NCI-H748 treated with DMSO at 0.1 percent for 48 hours (cell line): ENCODE results near the gene CRISPLD2.
"Not testable (repeated sequence)": the region's sequence is repeated elsewhere in the genome, so short reads cannot be mapped to it uniquely, and the experiment has no call there.

Experiments
- DNase-seq: peaks from one replicate; lab custom pipeline; 2025; lab: John Stamatoyannopoulos, UW

CRISPLD2 gene

DNA sequence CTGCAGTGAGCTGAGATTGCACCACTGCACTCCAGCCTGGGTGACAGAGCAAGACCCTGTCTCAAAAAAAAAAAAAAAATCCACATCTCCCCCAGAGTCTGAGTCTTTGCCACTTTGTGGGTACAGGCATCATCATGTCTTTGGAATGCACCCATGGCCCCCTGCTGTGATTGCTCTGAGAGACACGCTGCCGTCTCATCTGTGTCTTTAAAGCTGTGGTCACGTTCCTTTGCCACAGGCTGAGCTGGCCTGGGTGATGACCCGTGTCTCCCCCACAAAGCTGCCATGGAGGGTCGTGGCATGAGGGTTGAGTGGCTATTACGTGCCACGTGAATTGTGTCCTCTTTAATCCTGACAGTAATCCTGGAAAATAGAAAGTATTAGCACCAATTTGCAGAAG lies 20.2 kb downstream of the CRISPLD2 start:
- DNase-seq: no peak

DNA sequence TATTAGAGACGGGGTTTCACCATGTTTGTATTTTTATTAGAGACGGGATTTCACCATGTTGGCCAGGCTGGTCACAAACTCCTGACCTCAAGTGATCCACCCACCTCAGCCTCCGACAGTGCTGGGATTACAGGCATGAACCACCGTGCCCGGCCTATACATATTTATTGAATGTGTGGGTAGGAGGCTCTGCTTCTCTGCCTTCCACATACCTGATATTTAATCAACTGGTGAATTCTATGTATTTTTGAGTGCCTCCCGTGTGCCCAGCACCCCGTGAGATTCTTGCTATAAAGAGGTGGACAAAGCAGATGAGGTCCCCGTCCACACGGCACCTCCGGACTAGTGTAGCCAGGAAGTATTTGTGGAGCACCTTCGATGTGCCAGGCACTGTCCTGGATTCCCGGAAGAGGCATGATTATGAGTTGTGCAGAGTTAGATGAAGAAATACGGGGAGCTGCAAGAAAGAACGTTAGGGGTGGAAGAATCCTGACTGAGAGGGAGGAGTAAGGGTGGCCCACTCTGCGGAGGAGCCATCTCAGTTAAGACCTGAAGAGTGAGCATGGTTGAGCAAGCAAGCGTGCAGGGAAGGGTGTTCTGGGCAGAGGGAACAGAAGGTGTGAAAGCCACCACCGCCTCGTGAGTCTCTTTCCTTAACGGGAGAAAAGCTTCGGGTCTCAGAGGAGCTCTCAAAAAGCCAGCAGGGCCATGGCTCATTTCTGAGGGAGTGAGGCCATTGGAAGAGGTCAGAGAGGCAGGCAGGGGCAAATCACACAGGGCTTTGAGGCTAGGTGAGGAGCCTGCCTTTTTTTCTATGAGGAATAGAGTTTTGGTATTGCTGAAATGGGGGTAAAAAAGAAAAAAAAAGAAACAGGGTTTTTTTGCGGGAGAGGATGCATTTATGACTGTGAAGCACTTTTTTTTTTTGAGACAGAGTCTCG lies 21.2 kb downstream of the CRISPLD2 start:
- DNase-seq: no peak

DNA sequence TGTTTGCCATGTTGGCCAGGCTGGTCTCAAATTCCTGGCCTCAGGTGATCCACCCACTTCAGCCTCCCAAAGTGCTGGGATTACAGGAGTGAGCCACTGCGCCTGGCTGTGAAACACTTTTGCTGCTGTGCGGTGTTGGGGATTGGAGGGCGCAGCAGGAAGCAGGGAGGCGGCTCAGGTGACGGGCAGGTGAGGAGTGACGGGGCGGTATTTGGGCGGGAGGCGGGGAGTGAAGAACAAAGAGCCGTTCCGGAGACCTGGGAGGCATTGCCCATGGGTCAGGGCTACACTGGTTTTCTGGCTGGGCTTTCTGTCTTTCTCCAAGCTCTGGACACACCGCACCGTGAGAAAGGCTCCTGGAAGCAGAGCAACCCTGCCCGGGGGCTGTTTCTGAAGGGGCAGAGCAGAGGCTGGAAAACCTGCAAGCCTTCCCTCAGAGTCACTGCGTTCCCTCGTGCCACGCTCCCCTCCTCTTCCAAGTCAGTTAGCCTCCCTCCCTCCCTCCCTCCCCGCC lies 22.1 kb downstream of the CRISPLD2 start:
- peak; percentile 57 for DNase-seq

GRCh38 chr16:84842516-84843148 lies 22.8 kb downstream of the CRISPLD2 start:
- DNase-seq: no peak

GRCh38 chr16:84843149-84844048 lies 23.6 kb downstream of the CRISPLD2 start:
- DNase-seq: no peak

DNA sequence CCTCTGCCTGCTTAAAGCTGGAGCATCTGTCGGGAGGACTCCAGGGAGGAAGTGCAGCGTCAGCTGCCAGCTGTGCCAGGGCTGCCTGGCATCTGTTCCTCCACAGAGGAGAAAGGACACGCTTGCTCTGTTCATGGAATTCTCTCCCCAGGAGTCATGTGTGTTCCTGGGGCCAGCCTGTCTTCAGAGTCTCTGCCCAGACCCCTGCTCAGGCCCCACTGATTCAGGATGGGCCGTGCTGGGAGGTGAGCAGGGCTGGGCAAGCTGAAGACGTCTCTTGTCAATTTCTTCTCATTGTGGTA lies 24.2 kb downstream of the CRISPLD2 start:
- DNase-seq: no peak

DNA sequence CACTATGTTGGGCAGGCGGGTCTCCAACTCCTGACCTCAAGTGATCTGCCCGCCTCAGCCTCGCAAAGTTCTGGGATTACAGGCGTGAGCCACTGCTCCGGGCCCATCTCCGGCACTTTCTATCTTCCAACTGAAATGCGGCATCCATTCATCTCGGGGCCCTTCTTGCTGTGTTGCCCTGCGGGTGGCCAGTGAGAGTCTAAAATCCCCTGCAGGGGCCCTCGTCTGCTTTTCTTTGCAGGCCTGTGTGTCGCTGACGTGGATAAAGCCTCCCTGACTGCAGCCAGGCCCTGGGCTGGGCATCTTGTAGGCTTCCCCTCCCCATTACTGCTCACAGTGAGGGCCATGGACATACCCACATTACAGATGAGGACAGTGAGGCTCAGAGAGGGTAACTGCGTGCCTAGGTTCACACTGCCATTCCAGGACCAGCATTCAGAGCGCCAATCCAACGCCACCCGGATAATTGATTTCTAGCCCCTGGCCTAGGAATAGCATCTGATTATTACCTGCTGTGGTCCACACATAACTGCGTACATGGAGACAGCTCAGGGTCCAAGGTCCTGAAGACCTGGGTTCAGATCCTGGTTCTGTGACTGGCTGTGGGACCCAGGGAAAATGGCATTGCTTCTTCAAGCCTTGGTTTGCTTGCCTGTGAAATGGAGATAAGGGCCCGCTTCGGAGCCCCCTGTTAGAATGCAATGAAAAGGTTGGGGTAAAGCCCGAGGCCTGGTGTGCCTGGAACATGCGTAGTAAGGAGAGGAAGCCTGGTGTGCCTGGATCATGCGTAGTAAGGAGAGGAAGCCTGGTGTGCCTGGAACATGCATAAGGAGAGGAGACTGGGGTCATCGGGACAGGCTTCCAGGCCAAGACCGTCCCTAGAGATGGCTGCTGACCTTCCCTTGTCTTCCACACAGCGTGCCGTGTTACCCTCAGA lies 25.0 kb downstream of the CRISPLD2 start:
- no peak for DNase-seq

DNA sequence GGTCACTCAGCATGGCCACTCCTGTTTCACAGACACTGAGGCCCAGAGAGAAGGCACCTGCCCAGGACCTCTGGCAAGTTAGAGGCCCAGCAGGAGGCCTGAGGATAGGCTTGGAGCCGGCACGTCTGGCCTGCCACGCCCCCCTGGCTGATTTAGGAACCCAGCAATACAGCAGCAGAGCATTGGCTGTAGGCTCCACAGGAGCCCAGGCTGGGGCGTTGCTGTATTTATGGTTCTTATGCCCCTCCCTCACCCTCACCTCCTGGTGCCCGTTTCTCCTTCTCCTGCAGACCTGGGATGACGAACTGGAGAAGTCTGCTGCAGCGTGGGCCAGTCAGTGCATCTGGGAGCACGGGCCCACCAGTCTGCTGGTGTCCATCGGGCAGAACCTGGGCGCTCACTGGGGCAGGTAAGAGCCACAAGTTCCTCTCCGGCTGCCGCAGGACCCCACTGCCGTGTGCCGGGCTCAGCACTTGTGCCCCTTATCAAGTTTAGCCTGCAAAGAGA lies 25.8 kb downstream of the CRISPLD2 start:
- no peak for DNase-seq

DNA sequence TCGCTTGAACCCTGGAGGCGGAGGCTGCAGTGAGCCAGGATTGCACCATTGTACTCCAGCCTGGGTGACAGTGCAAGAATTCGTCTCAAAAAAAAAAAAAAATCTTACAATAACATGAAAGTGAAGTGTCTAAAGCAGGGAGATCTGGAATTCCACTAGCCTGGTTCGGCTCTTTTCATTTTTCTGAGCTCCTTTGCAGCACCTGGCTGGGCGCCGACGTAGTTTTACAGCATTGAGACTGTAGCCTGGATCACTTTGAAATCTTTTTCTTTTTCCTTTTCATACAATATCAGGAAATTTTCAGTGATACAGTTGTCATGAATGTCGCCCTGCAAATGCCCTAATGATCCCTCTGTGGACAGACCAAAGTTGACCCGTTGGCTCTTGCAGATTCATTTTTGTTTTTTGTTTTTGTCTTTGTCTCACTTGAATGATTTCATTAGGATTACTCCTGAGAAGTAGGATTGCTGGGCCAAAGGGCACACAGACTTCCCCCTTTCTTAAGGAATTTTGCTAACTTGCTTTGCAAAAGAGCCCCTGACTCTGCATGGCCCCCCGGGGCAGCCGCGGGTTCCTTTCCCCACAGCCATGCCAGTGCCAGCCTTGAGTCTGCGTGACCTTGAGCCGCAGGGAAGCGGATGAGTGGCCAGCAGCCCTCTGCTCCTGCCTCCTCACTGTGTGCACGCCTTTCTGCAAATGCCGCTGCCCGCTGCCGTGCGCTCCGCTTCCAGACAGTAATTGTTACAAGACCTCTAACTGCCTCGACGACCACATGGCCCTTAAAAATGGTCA lies 28.0 kb downstream of the CRISPLD2 start:
- no peak for DNase-seq

DNA sequence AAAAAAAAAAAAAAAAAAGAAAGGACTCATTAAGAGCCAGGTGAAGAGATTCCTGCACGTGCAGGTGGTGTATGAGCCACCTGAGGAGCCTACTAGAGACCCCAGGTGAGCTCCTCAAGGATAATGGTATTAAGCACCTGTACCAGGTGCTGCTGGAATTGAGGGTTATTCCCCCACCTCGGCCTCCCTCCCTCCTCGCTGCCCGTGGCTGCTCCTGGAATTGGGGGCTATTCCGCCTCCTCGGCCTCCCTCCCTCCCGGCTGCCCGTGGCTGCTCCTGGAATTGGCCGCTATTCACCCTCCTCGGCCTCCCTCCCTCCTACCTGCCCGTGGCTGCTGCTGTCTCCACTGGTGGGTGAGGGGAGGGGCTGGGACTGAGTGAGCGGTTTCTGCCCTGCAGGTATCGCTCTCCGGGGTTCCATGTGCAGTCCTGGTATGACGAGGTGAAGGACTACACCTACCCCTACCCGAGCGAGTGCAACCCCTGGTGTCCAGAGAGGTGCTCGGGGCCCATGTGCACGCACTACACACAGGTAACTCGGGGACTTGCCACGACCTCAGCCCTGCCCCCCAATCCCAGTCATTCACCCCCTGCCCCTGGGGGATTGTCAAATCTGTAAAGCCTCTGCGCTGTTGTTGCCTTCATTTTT lies 29.3 kb downstream of the CRISPLD2 start:
- no peak for DNase-seq

DNA sequence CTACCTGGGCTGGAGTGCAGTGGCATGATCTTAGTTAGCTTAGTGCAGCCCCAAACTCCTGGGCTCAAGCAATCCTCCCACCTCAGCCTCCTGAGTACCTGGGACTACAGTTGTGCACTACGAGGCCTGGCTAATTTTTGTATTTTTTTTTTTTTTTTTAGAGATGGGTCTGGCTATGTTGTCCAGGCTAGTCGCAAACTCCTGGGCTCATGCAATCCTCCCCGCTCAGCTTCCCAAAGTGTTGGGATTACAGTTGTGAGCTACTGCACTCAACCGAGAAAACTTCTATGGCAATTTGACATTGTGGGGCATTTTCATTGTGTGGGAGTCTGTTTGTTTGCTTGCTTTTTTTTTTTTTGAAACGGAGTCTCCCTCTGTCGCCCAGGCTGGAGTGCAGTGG lies 30.0 kb downstream of the CRISPLD2 start:
- DNase-seq: no peak

GRCh38 chr16:84850714-84851113 lies 30.9 kb downstream of the CRISPLD2 start:
- no peak for DNase-seq

DNA sequence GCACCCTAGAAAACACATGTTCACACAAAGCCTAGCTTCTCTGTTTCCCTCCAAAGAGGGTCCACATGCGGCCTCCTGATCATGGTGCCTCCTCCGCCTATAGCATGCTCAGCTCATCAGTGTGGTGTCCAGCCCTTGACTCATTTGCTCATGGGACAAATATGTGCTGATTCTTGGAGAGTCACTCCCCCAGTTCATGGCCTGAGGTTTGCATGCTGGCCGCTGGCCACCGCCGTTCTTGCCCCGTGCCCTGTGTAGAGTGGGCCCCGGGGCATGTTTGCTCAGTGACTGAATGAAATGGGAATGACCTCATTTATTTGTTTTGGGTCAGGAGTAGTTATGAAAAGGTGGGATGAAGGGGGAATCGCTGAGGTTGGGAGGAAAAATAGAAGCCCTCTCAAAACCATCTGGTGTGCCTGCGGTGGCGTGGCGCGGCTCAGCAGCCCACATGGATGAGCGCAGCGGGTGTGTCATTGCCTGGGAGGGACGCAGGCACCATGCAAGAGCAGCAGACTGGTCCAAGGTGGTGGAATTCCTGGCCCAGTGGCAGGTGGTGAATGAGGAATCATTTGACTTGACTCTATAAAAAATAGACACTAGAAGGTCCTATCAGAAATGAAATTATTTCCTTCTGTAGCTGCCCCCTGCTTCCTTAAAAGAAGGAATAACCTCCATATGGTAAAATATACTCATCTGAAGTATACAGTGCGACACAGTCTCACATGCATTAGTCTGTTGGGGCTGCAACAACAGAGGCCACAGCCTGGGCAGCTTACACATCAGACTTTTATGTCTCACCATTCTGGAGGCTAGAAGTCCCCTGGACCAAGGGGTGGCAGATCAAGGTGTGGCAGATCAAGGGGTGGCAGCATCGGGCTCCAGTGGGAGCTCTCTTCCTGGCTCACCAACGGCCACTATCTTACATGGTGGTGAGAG lies 31.7 kb downstream of the CRISPLD2 start:
- peak; percentile 44 for DNase-seq

GRCh38 chr16:84853534-84853933 lies 33.7 kb downstream of the CRISPLD2 start:
- DNase-seq: no peak

- DNase-seq: no peak
These were observed 35.0 kb downstream of the CRISPLD2 start for GRCh38 chr16:84854759-84855158.

- not testable (repeated sequence) for DNase-seq
These were observed 35.8 kb downstream of the CRISPLD2 start for GRCh38 chr16:84855435-84856202.

DNA sequence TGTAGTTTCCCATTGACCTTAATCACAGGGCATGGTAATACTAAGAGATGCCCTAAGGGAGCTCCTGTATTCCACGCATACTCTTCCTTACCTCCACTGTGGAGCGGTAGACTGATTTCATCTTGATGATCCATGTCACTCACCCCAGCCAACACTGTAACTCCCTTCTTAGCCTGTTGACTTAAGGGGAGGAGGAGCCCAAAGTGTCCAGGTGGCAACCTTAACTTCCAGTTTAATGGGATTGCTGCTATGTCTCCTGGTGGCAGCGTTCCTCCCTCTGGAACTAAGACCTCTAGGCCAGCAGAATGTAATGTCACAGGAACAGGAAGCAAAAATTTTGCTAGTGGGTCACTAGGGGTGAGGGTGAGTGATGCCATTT lies 36.4 kb downstream of the CRISPLD2 start:
- DNase-seq: not testable (repeated sequence)

GRCh38 chr16:84856811-84857210 lies 37.0 kb downstream of the CRISPLD2 start:
- not testable (repeated sequence) for DNase-seq
